Right kidney (tissue), 1 donor: ENCODE results near the gene SLC6A17.

Experiments
- DNase-seq: peaks from one replicate; pipeline ENCODE4 v3.0.0-alpha.2; 2016

SLC6A17 gene

GRCh38 chr1:110205156-110205555 lies 54.9 kb downstream of the SLC6A17 start:
- no peak for DNase-seq

GRCh38 chr1:110205591-110206155 lies 55.4 kb downstream of the SLC6A17 start:
- DNase-seq: no peak

DNA sequence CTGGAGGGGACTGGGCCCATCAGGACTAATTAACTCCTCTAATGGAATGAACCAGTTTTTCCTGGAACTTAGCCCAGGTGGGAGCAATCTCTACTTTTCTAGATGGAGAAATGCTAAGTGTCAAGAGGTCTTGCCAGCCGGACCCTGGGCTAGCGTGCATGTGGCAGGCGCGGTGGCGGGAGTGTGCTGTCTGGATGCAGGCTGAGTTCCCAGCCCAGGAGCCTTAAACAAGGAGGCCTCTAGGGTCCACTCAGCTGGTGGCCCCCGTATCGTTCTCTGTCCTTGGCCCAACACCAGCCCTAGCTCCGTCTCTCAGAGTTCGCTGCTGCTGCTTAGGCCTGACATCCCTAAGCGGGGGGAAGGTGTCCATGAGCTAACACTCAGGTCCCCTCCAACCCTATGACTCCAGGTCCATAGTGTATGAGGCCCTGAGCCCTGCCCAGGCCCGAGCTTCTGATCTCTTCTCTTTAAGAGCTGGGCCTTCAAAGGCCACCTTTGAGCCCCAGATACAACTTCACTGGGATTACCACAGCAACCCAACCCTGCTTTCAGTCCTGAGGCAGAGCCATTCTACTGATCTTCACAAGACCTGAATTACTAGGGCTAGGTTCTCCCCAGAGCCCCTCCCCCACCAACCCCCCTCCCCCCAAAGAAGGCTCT lies 56.1 kb downstream of the SLC6A17 start:
- no peak for DNase-seq

GRCh38 chr1:110207831-110208230 lies 57.5 kb downstream of the SLC6A17 start:
- peak; percentile 49 for DNase-seq

- DNase-seq: no peak
Observed at GRCh38 chr1:110208916-110209645, 58.8 kb downstream of the SLC6A17 start.

DNA sequence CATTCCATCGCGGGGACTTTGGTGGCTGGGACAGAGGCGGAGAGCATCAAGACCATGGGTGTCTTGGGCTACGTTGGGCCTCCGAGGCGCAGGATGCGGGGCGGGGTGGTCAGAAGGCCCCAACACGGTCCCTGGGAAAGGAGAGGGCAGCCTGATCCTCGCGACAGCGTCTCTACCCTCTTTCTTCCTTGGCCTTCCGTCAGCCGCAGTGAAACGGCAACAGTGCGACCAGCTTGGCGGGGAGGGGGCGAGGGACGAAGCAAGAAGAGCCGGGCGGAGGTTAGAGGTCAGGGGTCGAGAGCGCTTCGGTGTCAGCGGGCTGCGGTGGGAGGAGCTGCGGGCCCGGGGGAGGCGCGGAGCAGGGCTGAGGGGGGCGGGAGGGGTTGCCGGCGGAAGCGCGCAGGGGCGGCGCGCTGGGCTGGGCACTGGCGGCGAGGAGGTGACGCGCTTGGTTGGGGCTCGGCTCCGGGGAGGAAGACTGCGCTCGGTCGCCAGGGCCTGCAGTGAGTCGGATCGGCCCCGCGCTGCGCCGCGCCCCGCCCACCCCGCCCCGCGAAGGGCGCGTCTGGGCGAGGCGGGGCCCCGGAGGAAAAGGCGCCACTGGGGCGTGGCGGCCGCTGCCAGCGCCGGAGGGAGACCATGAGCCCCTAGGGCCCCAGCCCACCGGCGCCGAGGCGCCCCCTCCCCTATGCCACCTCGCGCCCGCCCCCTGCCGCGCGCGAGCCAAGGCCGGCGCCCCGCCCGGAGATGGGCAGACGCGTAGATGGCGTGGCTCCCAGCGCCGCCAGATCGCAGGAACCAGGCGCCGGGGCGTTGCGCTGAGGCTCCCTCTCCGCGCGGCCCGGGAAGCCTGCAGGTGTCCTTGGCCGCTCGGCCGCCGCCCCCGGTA lies 59.7 kb downstream of the SLC6A17 start, which contains the start of gene KCNC4:
Gene KCNC4, plus strand, starts transcription at position 600 of the 889 bp plus-strand sequence. CDS start 1,186 bp downstream, outside the sequence.
- DNase-seq: peak; percentile 68

DNA sequence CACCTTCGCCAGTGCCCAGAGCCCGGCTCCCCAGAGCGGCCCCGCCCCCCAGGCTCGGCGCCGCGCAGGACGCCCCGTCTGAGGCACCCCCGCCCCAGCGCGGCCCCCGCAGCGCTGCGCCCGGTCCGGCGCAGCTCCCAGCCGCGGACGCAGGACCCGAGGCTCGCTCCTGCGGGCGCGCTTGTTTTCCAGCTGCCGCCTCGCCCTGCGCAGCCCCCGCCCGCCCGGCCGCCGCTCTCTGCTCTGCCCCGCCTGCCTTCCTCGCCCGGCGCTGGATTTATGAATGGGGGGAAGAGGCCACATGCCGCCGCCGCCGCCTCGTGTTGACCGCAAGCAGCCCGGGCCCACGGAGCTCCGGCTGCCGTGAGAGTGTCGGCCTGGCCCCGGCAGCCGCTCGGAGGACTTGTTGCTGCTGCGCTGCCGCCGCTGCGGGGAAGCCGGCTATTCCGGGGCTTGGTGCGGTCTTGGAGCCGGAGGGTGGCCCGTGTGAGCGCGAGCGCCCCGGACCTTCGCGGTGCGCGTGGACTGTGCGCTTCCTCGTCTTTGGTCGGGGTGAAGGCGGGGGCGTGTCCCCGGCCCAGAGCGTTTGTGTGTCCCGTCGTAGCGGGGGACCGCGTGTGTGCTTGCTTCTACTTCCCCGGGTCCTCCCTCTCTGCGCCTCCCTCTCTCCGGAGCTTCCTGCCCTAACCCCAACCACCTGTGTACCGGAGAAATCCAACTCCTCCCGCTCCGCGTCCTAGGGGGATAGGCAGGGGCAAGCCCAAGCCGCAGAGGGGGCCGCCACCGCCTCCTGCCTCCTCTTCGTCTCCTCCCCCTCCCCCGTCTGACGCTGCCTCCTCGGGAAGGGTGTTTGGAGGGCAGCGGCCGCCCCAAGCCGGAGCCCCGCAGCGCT lies 60.6 kb downstream of the SLC6A17 start:
- peak; percentile 81 for DNase-seq

GRCh38 chr1:110211496-110212168 lies 61.3 kb downstream of the SLC6A17 start:
- DNase-seq: peak; percentile 49

DNA sequence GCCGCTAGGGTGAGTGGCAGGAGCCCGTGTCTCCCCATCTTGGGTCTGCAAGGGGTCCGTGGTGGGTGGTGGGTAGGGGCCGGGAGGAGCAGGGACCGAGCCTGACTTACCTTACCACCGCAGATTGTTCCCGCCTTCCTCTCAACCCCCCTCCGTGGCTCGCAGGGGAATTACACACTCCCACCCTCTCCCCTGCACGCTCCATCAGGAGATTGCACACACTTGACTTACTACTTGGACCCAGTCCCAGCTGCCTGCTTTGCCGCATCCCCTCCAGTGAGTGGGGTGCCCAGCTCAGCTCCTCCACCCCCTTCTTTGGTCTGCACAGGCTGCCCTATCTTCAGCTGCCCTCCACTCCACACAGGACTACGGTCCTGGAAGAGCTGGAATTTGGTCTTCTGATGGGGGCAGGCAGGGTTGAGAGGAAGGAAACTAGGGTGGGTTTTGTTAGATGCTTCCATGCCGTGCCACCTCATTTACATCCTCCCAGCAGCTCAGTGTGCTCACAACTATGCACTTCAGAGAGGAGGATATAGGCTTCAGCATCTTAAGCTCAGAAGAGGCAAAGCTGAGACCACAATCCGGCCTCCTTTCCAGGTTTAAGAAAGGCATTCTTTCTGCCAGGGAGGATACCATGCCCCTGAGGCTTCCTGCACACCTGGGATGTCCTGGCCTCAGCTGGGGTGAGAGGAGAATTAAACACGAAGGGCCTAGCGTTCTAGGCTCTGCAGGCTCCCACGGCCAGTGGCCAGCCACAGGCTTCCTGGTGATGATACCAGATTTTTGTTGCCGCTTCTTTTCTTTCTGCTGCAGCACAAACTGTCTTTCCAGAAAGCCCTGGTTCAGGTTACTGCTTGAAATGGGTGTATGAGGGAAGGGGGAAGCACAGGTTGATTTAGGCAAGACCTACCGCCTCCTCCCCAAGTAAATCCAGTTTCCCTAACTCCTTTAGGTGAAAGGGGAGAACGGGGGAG lies 62.2 kb downstream of the SLC6A17 start:
- no peak for DNase-seq

GRCh38 chr1:110213143-110213540 lies 62.8 kb downstream of the SLC6A17 start:
- DNase-seq: no peak

GRCh38 chr1:110214454-110215404 lies 64.4 kb downstream of the SLC6A17 start:
- DNase-seq: no peak

GRCh38 chr1:110215621-110216515 lies 65.6 kb downstream of the SLC6A17 start:
- no peak for DNase-seq

DNA sequence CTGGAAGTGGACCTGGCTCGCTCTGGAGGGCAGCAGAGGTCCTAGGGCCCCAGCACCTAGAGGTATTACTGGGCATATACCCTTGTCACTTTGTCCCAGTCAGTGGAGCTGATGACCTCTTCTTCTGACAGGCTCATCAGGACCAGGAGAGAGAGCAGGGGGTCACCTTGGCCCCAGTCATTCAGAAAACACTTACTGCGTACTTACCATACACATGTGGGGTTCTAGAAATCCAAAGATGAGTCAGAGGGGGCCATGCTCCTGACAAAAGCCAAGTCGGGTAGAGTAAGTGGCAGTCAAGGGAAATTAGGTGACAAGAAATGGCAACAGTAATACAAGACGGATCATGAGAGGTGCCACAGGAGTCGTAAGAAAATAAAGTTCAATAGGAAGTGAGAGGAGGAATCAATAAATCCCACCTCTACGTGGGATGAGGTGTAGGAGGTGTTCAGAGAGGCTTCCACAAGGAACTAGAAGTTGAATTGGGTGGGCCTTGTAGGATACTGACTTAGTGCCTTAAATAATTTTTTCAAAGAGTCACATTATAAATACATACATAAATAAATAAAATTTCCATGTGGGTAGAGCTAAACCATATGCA lies 66.7 kb downstream of the SLC6A17 start:
- no peak for DNase-seq

- no peak for DNase-seq
Observed at GRCh38 chr1:110218137-110218536, 67.8 kb downstream of the SLC6A17 start.

- no peak for DNase-seq
Observed at GRCh38 chr1:110218739-110219138, 68.4 kb downstream of the SLC6A17 start.

- DNase-seq: no peak
Observed at GRCh38 chr1:110220324-110220723, 70.0 kb downstream of the SLC6A17 start.

- no peak for DNase-seq
Observed at GRCh38 chr1:110221119-110221518, 70.8 kb downstream of the SLC6A17 start.
